ENCODE results near the gene CTBP2.

The CTBP2 gene

GRCh38 chr10:125037145-125037877 lies 123.1 kb downstream of the CTBP2 start:
- no peak for DNase-seq (ENCODE audit: low read depth)
- no peak for TF ChIP-seq CTCF (IDR thresholded peaks at IDR 0.05; ENCODE audit: low read depth, low read length, missing control alignments)
- H3K4me3 ChIP-seq (ENCODE audit: low read depth, low read length): no peak overlapping the region

GRCh38 chr10:125035588-125036295 lies 124.6 kb downstream of the CTBP2 start:
- TF ChIP-seq CTCF (IDR thresholded peaks at IDR 0.05; ENCODE audit: low read depth, low read length, missing control alignments): no peak
- no peak for DNase-seq (ENCODE audit: low read depth)
- no peak overlapping the region for H3K4me3 ChIP-seq (ENCODE audit: low read depth, low read length)

- TF ChIP-seq CTCF (IDR thresholded peaks at IDR 0.05; ENCODE audit: low read depth, low read length, missing control alignments): no peak
- DNase-seq (ENCODE audit: low read depth): no peak
- H3K4me3 ChIP-seq (ENCODE audit: low read depth, low read length): no peak overlapping the region
Observed at GRCh38 chr10:125035136-125035535, 125.2 kb downstream of the CTBP2 start.

- no peak overlapping the region for H3K4me3 ChIP-seq (ENCODE audit: low read depth, low read length)
- no peak for DNase-seq (ENCODE audit: low read depth)
- TF ChIP-seq CTCF (IDR thresholded peaks at IDR 0.05; ENCODE audit: low read depth, low read length, missing control alignments): no peak
Observed at GRCh38 chr10:125034675-125035074, 125.7 kb downstream of the CTBP2 start.

GRCh38 chr10:125033146-125033924 lies 127.0 kb downstream of the CTBP2 start:
- no peak for DNase-seq (ENCODE audit: low read depth)
- H3K4me3 ChIP-seq (ENCODE audit: low read depth, low read length): no peak overlapping the region
- TF ChIP-seq CTCF (IDR thresholded peaks at IDR 0.05; ENCODE audit: low read depth, low read length, missing control alignments): no peak

- no peak for TF ChIP-seq CTCF (IDR thresholded peaks at IDR 0.05; ENCODE audit: low read depth, low read length, missing control alignments)
- DNase-seq (ENCODE audit: low read depth): no peak
- H3K4me3 ChIP-seq (ENCODE audit: low read depth, low read length): no peak overlapping the region
Observed at GRCh38 chr10:125032474-125033020, 127.8 kb downstream of the CTBP2 start.

All from GM12864 (cell line).